B cell (primary cell): ENCODE results near the gene RNU4-1. TPM values are rescaled to one million over a fixed set of nuclear protein-coding genes. Genes with fewer than 3 reads are reported as not detected.
A peak's percentile ranks its signal among the peaks of the same experiment; 100 is the strongest.
"Not testable (repeated sequence)": the region's sequence is repeated elsewhere in the genome, so short reads cannot be mapped to it uniquely, and the experiment has no call there.

Experiments used
- ATAC-seq: fragments of 200-7000 bp; cut with Tn5 transposase; one replicate; pipeline ENCODE4 v1.10.0; 2021; ENCODE audit warnings: low read depth, mild to moderate bottlenecking, moderate number of reproducible peaks, moderate library complexity
- CTCF ChIA-PET: fragments of 350-600 bp; sonication (Branson Sonifier 250); formaldehyde crosslinking; loops from one replicate; lab custom pipeline; 2021; ENCODE audit warnings: antibody characterized with exemption, inconsistent platforms; lab: Charles Lee
- POLR2A ChIA-PET: fragments of 350-600 bp; sonication (Branson Sonifier 250); formaldehyde crosslinking; loops from one replicate; lab custom pipeline; 2021; ENCODE audit warnings: antibody characterized with exemption; lab: Charles Lee
- DNase-seq: peaks from one replicate; pipeline ENCODE4 v3.0.0; 2013
- H2AFZ ChIP-seq: 2 replicates; pipeline ENCODE4 v1.6.1; 2012; ENCODE audit warnings: mild to moderate bottlenecking, low read depth, low read length; ENCODE audit not compliant: insufficient read depth, poor library complexity, severe bottlenecking
- H3K27ac ChIP-seq, 2 donors: 1 replicate in 1 of 2; 2 replicates in 1 of 2; pipeline ENCODE4 v1.5.1; 2012 to 2013; ENCODE audit warnings: low read length in 2 of 2, mild to moderate bottlenecking in 2 of 2, moderate library complexity in 1 of 2
- H3K27me3 ChIP-seq, 4 experiments: fragments of 200-600 bp in 1 of 4; sonication (generic) in 1 of 4; replicated peaks in 1 of 4; 1 replicate in 2 of 4; 2 replicates in 2 of 4; pipeline versions ENCODE4 v1.6.1 to v1.7.0; 2013 to 2016; ENCODE audit warnings: low read length in 3 of 4, mild to moderate bottlenecking in 2 of 4, mixed read lengths in 1 of 4, moderate library complexity in 1 of 4; ENCODE audit not compliant: insufficient read depth in 4 of 4, control insufficient read depth in 3 of 4; ENCODE audit errors: control extremely low read depth in 1 of 4
- H3K36me3 ChIP-seq, 2 experiments: replicated peaks in 1 of 2; 1 replicate in 1 of 2; 2 replicates in 1 of 2; pipeline versions ENCODE4 v1.6.1 to v1.7.1; 2013; ENCODE audit warnings: low read length in 1 of 2; ENCODE audit not compliant: insufficient read depth in 2 of 2, control insufficient read depth in 1 of 2; ENCODE audit errors: control extremely low read depth in 1 of 2, extremely low read depth in 1 of 2
- H3K4me1 ChIP-seq, 2 donors: fragments of 200-600 bp in 1 of 2; sonication (generic) in 1 of 2; 1 replicate in 1 of 2; 2 replicates in 1 of 2; pipeline versions ENCODE4 v1.5.1 to v1.6.1; 2013 to 2017; ENCODE audit warnings: low read length in 2 of 2; ENCODE audit not compliant: control insufficient read depth in 2 of 2, insufficient read depth in 2 of 2
- H3K4me2 ChIP-seq: replicated peaks from 2 replicates; pipeline ENCODE3; 2012; ENCODE audit warnings: mild to moderate bottlenecking, low read depth, low read length; ENCODE audit not compliant: poor library complexity, severe bottlenecking
- H3K4me3 ChIP-seq, 5 experiments: fragments of 200-600 bp in 1 of 5; sonication (generic) in 1 of 5; 1 replicate in 3 of 5; 2 replicates in 2 of 5; pipeline versions ENCODE4 v1.5.1 to v1.7.0; 2011 to 2016; ENCODE audit warnings: low read length in 4 of 5, mild to moderate bottlenecking in 4 of 5, low read depth in 2 of 5, control low read depth in 1 of 5, moderate library complexity in 1 of 5; ENCODE audit not compliant: insufficient read depth in 1 of 5; ENCODE audit errors: control extremely low read depth in 1 of 5, extremely low read depth in 1 of 5
- H3K79me2 ChIP-seq: fragments of 200-600 bp; sonication (generic); one replicate; pipeline ENCODE4 v1.6.0; 2016; ENCODE audit warnings: low read length; ENCODE audit not compliant: control insufficient read depth, insufficient read depth
- H3K9ac ChIP-seq: fragments of 200-600 bp; sonication (generic); 2 replicates; pipeline ENCODE4 v1.6.1; 2017; ENCODE audit warnings: mild to moderate bottlenecking, low read length, moderate library complexity
- H3K9me3 ChIP-seq, 3 donors: one replicate each; pipeline versions ENCODE4 v1.6.1 to v1.7.1; 2013; ENCODE audit warnings: low read length in 2 of 3; ENCODE audit not compliant: control insufficient read depth in 2 of 3, insufficient read depth in 1 of 3; ENCODE audit errors: control extremely low read depth in 1 of 3
- H4K20me1 ChIP-seq: 2 replicates; pipeline ENCODE4 v1.6.0; 2012; ENCODE audit warnings: mild to moderate bottlenecking, low read length; ENCODE audit not compliant: insufficient read depth, control insufficient read depth, poor library complexity, severe bottlenecking
- H3K27ac Mint-ChIP-seq: one replicate; pipeline ENCODE4 v1.8.0; 2021; ENCODE audit warnings: mixed read lengths
- H3K27me3 Mint-ChIP-seq: one replicate; pipeline ENCODE4 v1.8.0; 2021; ENCODE audit warnings: mixed read lengths
- H3K4me1 Mint-ChIP-seq: one replicate; pipeline ENCODE4 v1.8.0; 2021; ENCODE audit warnings: mixed read lengths
- H3K4me3 Mint-ChIP-seq: one replicate; pipeline ENCODE4 v1.8.0; 2021; ENCODE audit warnings: mixed read lengths
- H3K9me3 Mint-ChIP-seq: one replicate; pipeline ENCODE4 v1.8.0; 2022; ENCODE audit warnings: mixed read lengths; ENCODE audit not compliant: insufficient read depth
- EZH2 ChIP-seq: IDR thresholded peaks from 2 replicates; pipeline ENCODE4 v1.6.1; 2012; ENCODE audit warnings: borderline replicate concordance, low read depth, mild to moderate bottlenecking, moderate library complexity, low read length; ENCODE audit not compliant: insufficient read depth, poor library complexity, severe bottlenecking
- WGBS: methylation state at CpG from one replicate; pipeline ENCODE4 v1.1.5; 2013; ENCODE audit warnings: missing lambda C conversion rate; ENCODE audit not compliant: insufficient coverage; 5-methylcytosine and 5-hydroxymethylcytosine counted together
- intact Hi-C: fragments of 100-400 bp; cut with micrococcal nuclease; formaldehyde crosslinking; loops from one replicate; pipeline ENCODE4 v1.10.0; 2022
- polyA plus RNA-seq: library from polyadenylated mRNA; depleted of rRNA; stranded (reverse); fragments of >200 nt; gene quantifications from 2 replicates; pipeline ENCODE4 v1.2.3, GENCODE V29; 2012
- total RNA-seq, 2 donors: library from RNA; stranded (reverse); fragments of 120-200 nt in 1 of 2; gene quantifications; 1 replicate in 1 of 2; 2 replicates in 1 of 2; pipeline versions ENCODE4 v1.2.3 to v1.2.4, GENCODE V29; 2013 to 2022
- TF ChIP-seq, protein P1 (sequence below): fragments of 200-600 bp; IDR thresholded peaks from one replicate; pipeline ENCODE4 v1.8.0; 2022; ENCODE audit warnings: antibody characterized with exemption, mild to moderate bottlenecking

RNU4-1 gene
- total and polyA plus RNA-seq, 2 donors (not counting 1 experiment from before 2014, with no cell fraction given), result 3,269 TPM; not detected in 1

- peaks cover 24% of the 10 kb centered on the region for H4K20me1 ChIP-seq
- H3K9ac ChIP-seq, result peak overlapping the region; percentile 13
- peak; percentile 78 for DNase-seq
- POLR2A ChIA-PET, result interaction anchor here (1.0 kb wide), 1 partner anchor 24 kb away, joined by 3 read pairs; no protein-coding TSS in a partner anchor
- no peak overlapping the region for H3K27ac ChIP-seq
- H3K27ac Mint-ChIP-seq, result no peak overlapping the region
- peak overlapping the region; percentile 61 for H3K4me2 ChIP-seq
- H3K4me3 Mint-ChIP-seq, result peak overlapping the region; percentile 29
- CTCF ChIA-PET, result interaction anchor here (0.7 to 7.2 kb wide), 3 partner anchors 13 to 51 kb away, joined by 3 to 54 read pairs (median 15); partner anchors contain the start of genes PXN and RPLP0
- H3K36me3 ChIP-seq, result no peaks in the 10 kb centered on the region
- peaks cover 0 to 8% (median 0%) of the 10 kb centered on the region in 3 donors for H3K9me3 ChIP-seq
- H3K9me3 Mint-ChIP-seq, result no peaks in the 10 kb centered on the region
- H3K4me1 ChIP-seq, result peaks cover 59 to 60% of the 10 kb centered on the region in 2 donors
- no peak overlapping the region for H2AFZ ChIP-seq
- H3K4me1 Mint-ChIP-seq, result peaks cover 51% of the 10 kb centered on the region
- peak; percentile 77 for ATAC-seq
- H3K27me3 ChIP-seq, result peaks cover 0 to 73% (median 35%) of the 10 kb centered on the region in 4 experiments
- H3K27me3 Mint-ChIP-seq, result peaks cover 50% of the 10 kb centered on the region
- intact Hi-C loops, result no loop called here
- 90% methylated on average over 2 of the region's 12 CpGs for WGBS
- H3K4me3 ChIP-seq, result peak overlapping the region in 1 of 5 experiments; percentile 35
- TF ChIP-seq, protein P1, sequence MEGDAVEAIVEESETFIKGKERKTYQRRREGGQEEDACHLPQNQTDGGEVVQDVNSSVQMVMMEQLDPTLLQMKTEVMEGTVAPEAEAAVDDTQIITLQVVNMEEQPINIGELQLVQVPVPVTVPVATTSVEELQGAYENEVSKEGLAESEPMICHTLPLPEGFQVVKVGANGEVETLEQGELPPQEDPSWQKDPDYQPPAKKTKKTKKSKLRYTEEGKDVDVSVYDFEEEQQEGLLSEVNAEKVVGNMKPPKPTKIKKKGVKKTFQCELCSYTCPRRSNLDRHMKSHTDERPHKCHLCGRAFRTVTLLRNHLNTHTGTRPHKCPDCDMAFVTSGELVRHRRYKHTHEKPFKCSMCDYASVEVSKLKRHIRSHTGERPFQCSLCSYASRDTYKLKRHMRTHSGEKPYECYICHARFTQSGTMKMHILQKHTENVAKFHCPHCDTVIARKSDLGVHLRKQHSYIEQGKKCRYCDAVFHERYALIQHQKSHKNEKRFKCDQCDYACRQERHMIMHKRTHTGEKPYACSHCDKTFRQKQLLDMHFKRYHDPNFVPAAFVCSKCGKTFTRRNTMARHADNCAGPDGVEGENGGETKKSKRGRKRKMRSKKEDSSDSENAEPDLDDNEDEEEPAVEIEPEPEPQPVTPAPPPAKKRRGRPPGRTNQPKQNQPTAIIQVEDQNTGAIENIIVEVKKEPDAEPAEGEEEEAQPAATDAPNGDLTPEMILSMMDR, result no peak
- no peak for TF ChIP-seq EZH2
- H3K79me2 ChIP-seq, result peaks cover 5% of the 10 kb centered on the region
Observed at GRCh38 chr12:120252071-120252906, 40.7 kb downstream of the RNU4-1 start.

DNA sequence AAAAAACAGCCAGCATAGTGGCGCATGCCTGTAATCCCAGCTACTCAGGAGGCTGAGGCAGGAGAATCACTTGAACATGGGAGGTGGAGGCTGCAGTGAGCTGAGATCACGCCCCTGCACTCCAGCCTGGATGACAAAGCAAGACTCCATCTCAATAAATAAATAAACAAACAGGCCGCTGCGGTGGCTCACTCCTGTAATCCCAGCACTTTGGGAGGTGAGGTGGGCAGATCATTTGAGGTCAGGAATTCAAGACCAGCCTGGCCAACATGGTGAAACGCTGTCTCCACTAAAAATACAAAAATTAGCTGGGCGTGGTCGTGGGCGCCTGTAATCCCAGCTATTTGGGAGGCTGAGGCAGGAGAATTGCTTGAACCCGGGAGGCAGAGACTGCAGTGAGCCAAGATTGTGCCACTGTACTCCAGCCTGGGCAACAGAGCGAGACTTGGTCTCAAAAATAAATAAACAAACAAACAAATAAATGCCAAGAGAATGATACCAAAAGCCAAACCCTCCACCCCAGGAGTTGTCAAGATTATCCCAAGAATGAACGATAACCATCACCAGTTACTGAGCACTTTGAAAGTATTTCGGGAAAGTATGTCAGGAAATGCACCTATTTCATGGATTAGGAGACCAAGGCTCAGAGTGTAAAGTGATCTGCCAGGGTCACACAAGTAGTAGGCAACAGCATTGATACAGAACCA, 41.5 kb downstream of the RNU4-1 start:
- H3K79me2 ChIP-seq, H2AFZ ChIP-seq, H3K36me3 ChIP-seq, H3K9me3 Mint-ChIP-seq, ATAC-seq, H3K27ac Mint-ChIP-seq, H3K9ac ChIP-seq, H3K4me3 ChIP-seq, H3K27ac ChIP-seq, DNase-seq, H3K9me3 ChIP-seq: not testable (repeated sequence)
- Histone ChIP-seq H3K4me1 (peaks cover 59 to 60% of the 10 kb centered on the region in 2 donors), H3K27me3 (peaks cover 0 to 72% (median 38%) of the 10 kb centered on the region in 4 experiments), H4K20me1 (peaks cover 24% of the 10 kb centered on the region), H3K4me2 (peak overlapping the region; percentile 61)
- intact Hi-C loops, result loop anchor here (2.0 kb wide), 1 partner anchor 13 kb away; the partner anchor contains the start of gene PXN
- Mint-ChIP-seq H3K4me3 (peak overlapping the region; percentile 29), H3K4me1 (peaks cover 51% of the 10 kb centered on the region), H3K27me3 (peaks cover 50% of the 10 kb centered on the region)
- CTCF ChIA-PET, result interaction anchor here (1.2 to 7.2 kb wide), 3 partner anchors 14 to 38 kb away, joined by 3 to 54 read pairs (median 15); partner anchors contain the start of gene PXN
- 100% methylated on average over 2 of the region's 12 CpGs for WGBS
- POLR2A ChIA-PET, result interaction anchor here (1.0 kb wide), 1 partner anchor 23 kb away, joined by 3 read pairs; no protein-coding TSS in a partner anchor
